ENCODE data around the gene MORN5. TPM values are rescaled to one million over a fixed set of nuclear protein-coding genes. Genes with fewer than 3 reads are reported as not detected.

The MORN5 gene
- total RNA-seq (2013; cell fraction: nucleolus; rRNA removed), result not detected in 2 replicates
- not detected in 2 replicates for total RNA-seq (2014; rRNA removed)
- total RNA-seq (2014; rRNA removed; fragmentation: Illumina TruSeq; extraction: Trizol), result not detected in 2 replicates
- total RNA-seq (2021), result not detected in 2 replicates
- not detected for polyA plus RNA-seq (2011; ENCODE audit: low read depth)
- polyA plus RNA-seq (2011; rRNA removed), result not detected in 2 replicates
- polyA plus RNA-seq (2011; cell fraction: cytosol; rRNA removed), result not detected in 2 replicates
- not detected in 2 replicates for polyA plus RNA-seq (2011; cell fraction: nucleus; rRNA removed)
- polyA plus RNA-seq (2012), result not detected in 2 replicates
- polyA plus RNA-seq (2014; fragmentation: Illumina TruSeq; extraction: Trizol), result not detected in 2 replicates
- polyA plus RNA-seq (2014; fragmentation: Nextera tagmentation; extraction: Ambion mirVana), result not detected
- not detected in 2 replicates for polyA plus RNA-seq (2014; rRNA removed)
- polyA plus RNA-seq (2016; fragmentation: Nextera tagmentation; extraction: Ambion mirVana), result not detected
- polyA minus RNA-seq (2011; rRNA and poly(A)+ RNA removed), result not detected in 2 replicates
- polyA minus RNA-seq (2011; cell fraction: cytosol; rRNA and poly(A)+ RNA removed), result not detected in 2 replicates
- polyA minus RNA-seq (2011; cell fraction: nucleus; rRNA and poly(A)+ RNA removed), result not detected in 2 replicates
- percentile 2 among the genes with signal in this experiment for Bru-seq, nascent RNA
- BruChase-seq, experiment 1, labeled RNA remaining after a 6-hour chase, result not detected
- not detected for BruChase-seq, experiment 2, labeled RNA remaining after a 2-hour chase
- long read RNA-seq, experiment 1, result 0 reads
- long read RNA-seq, experiment 2, result 0 reads

- POLR2A ChIA-PET, result interaction anchor here (1.0 to 1.2 kb wide), 2 partner anchors 13 to 105 kb away, joined by 3 read pairs; partner anchors contain the start of genes MRRF and RBM18
- H3K4me2 ChIP-seq (ENCODE audit: control insufficient read depth, insufficient read depth), result peak within 1 kb of the TSS; percentile 88
- intact Hi-C loops (cut with micrococcal nuclease; ENCODE audit: unreplicated experiment) (no loop called here), in situ Hi-C loops (cut with MboI) (no loop called here)
- H3K4me3 ChIP-seq, result peak within 1 kb of the TSS; percentile 98
- H3K79me2 ChIP-seq (ENCODE audit: control insufficient read depth, insufficient read depth, low read length), result peaks cover 25% of the 10 kb centered on the region
- ATAC-seq (peak; percentile 96), DNase-seq (ENCODE audit: low read depth, low spot score) (peak; percentile 86), FAIRE-seq (peak; percentile 86)
- H3K4me1 ChIP-seq (ENCODE audit: control insufficient read depth, insufficient read depth, low read length), result no peaks in the 10 kb centered on the region
- H4K20me1 ChIP-seq (ENCODE audit: control insufficient read depth, insufficient read depth), result no peaks in the 10 kb centered on the region
- peak within 1 kb of the TSS; percentile 71 for H3K27ac ChIP-seq (ENCODE audit: control insufficient read depth, insufficient read depth)
- H3K9me3 ChIP-seq (replicated peaks; ENCODE audit: control insufficient read depth, insufficient read depth, low read length), result no peaks in the 10 kb centered on the region; the same call in 1 of the 3 replicates
- H2AFZ ChIP-seq (ENCODE audit: control insufficient read depth, low read depth, low read length), result peak within 1 kb of the TSS; percentile 90
- H3K36me3 ChIP-seq (ENCODE audit: control insufficient read depth in 2 of 2, insufficient read depth in 2 of 2, low read length in 1 of 2), result no peaks in the 10 kb centered on the region
- TSS peak; percentile 86 for BruUV-seq (replicated peaks)
- SMC1A ChIA-PET (ENCODE audit: uncharacterized antibody, unreplicated experiment), result interaction anchor here (0.6 kb wide), 1 partner anchor 91 kb away, joined by 4 read pairs; no protein-coding TSS in a partner anchor
- WGBS (ENCODE audit: insufficient coverage, insufficient replicate concordance, low lambda C conversion rate, missing lambda C conversion rate), result under 1% methylated on average over 56 of the region's 56 CpGs
- RAD21 ChIA-PET (ENCODE audit: unreplicated experiment), result no interaction called here
- peak within 1 kb of the TSS; percentile 81 for H3K9ac ChIP-seq (ENCODE audit: control insufficient read depth, insufficient read depth, low read length)
- CTCF ChIA-PET, result interaction anchor here (0.8 to 7.2 kb wide), 5 partner anchors 10 to 105 kb away, joined by 3 to 43 read pairs (median 4); partner anchors contain the start of genes MRRF and RBM18
- peaks cover 0 to 8% of the 10 kb centered on the region in 2 experiments; a peak in 1 of 4 replicates for H3K27me3 ChIP-seq (replicated peaks in 1 of 2; ENCODE audit: control insufficient read depth in 2 of 2, insufficient read depth in 2 of 2, low read length in 1 of 2)
- TF ChIP-seq MXI1 (IDR thresholded peaks at IDR 0.05; ENCODE audit: low read depth, low read length), result 0 out of 2 replicates have a peak, but pooled peaks have one; percentile 43
- TF ChIP-seq SUZ12 (IDR thresholded peaks at IDR 0.05; ENCODE audit: unreplicated experiment), result no peak
- TF ChIP-seq ATF7 (IDR thresholded peaks at IDR 0.05; ENCODE audit: low read depth), result peak; percentile 38; the same call in 1 of the 2 replicates
- TF ChIP-seq LARP7 (IDR thresholded peaks at IDR 0.05), result 0 out of 2 replicates have a peak, but pooled peaks have one; percentile 42
- peak; percentile 81 for TF ChIP-seq KLF5 (IDR thresholded peaks at IDR 0.05; ENCODE audit: partially characterized antibody)
- no peak for TF ChIP-seq SREBF1 (IDR thresholded peaks at IDR 0.05; ENCODE audit: low read length)
- TF ChIP-seq POLR2AphosphoS5 (IDR thresholded peaks at IDR 0.05; ENCODE audit: low read length), result peak; percentile 77; the same call in 1 of the 2 replicates
- TF ChIP-seq E2F8 (IDR thresholded peaks at IDR 0.05; ENCODE audit: low read depth, partially characterized antibody), result no peak
- TF ChIP-seq YY1 (IDR thresholded peaks at IDR 0.05; ENCODE audit: low read depth, low read length), result no peak
- no peak for TF ChIP-seq IKZF2 (IDR thresholded peaks at IDR 0.05)
- no peak for TF ChIP-seq BCLAF1 (IDR thresholded peaks at IDR 0.05)
- peak; percentile 93; the same call in 1 of the 2 replicates for TF ChIP-seq BMI1 (IDR thresholded peaks at IDR 0.05; ENCODE audit: borderline replicate concordance)
- peak; percentile 94 for TF ChIP-seq IKZF1 (conservative IDR thresholded peaks at IDR 0.05)
- peak; percentile 89 for TF ChIP-seq POLR2A (IDR thresholded peaks at IDR 0.05; ENCODE audit: low read depth, low read length)
Measured at GRCh38 chr9:122159026-122159924, at the start of gene MORN5, which contains the start of gene NDUFA8. MORN5 (plus strand) TSS chr9:122159908; CDS start chr9:122159973, 65 bp downstream. NDUFA8 (minus strand) TSS chr9:122159779; CDS start chr9:122159677, 102 bp downstream.

All from GM12878 (cell line).